ENCODE data around the gene APLP2. TPM values are rescaled to one million over a fixed set of nuclear protein-coding genes. Genes with fewer than 3 reads are reported as not detected.

Gene APLP2
- total RNA-seq, 1 donor from 2014 or later = 285 TPM

Other genes starting within 250 kb of the APLP2 start
- gene NFRKB, start 174.3 kb upstream of the APLP2 start, total RNA-seq = 11.5 TPM
- 6.6 TPM for gene PRDM10, start 67.1 kb upstream of the APLP2 start, total RNA-seq
- 2.1 TPM for gene ST14, start 89.9 kb downstream of the APLP2 start, total RNA-seq
- gene ZBTB44, start 245.0 kb downstream of the APLP2 start, total RNA-seq = 41.5 TPM

Data from Right ventricle myocardium inferior (tissue), 1 donor.